HepG2 (cell line): ENCODE data around the gene CCDC85C. TPM values are rescaled to one million over a fixed set of nuclear protein-coding genes. Genes with fewer than 3 reads are reported as not detected.

Experiments used
- ARID2 ChIP-seq: sonication (generic); formaldehyde crosslinking; IDR thresholded peaks from 2 replicates; pipeline ENCODE4 v1.8.1; 2022; ENCODE audit warnings: mild to moderate bottlenecking, missing genetic modification reagents, borderline replicate concordance
- BHLHE40 ChIP-seq: IDR thresholded peaks from 2 replicates; pipeline ENCODE4 v1.6.1; 2011; ENCODE audit warnings: low read length, improper control_type of control experiment
- CAMTA2 ChIP-seq: sonication (generic); formaldehyde crosslinking; IDR thresholded peaks from 2 replicates; pipeline ENCODE4 v1.4.0; 2020; ENCODE audit warnings: mild to moderate bottlenecking, missing genetic modification reagents, borderline replicate concordance
- CC2D1A ChIP-seq: sonication (generic); formaldehyde crosslinking; IDR thresholded peaks from 2 replicates; pipeline ENCODE4 v1.8.1; 2023; ENCODE audit warnings: mild to moderate bottlenecking, missing genetic modification reagents
- DNMT1 ChIP-seq: sonication (generic); formaldehyde crosslinking; IDR thresholded peaks from 2 replicates; pipeline ENCODE4 v1.5.1; 2020; ENCODE audit warnings: mild to moderate bottlenecking, missing genetic modification reagents
- KDM5B ChIP-seq: sonication (generic); formaldehyde crosslinking; IDR thresholded peaks from 2 replicates; pipeline ENCODE4 v1.4.0; 2020; ENCODE audit warnings: missing genetic modification reagents, mild to moderate bottlenecking, borderline replicate concordance
- MEF2D ChIP-seq: sonication (generic); formaldehyde crosslinking; IDR thresholded peaks from 2 replicates; pipeline ENCODE4 v1.5.1; 2020; ENCODE audit warnings: mild to moderate bottlenecking, missing genetic modification reagents
- RXRB ChIP-seq: IDR thresholded peaks from 2 replicates; pipeline ENCODE4 v1.6.1; 2016; ENCODE audit warnings: borderline replicate concordance, missing genetic modification reagents, missing compliant biosample characterization
- SAFB2 ChIP-seq: sonication (generic); formaldehyde crosslinking; IDR thresholded peaks from 2 replicates; pipeline ENCODE4 v1.5.1; 2020; ENCODE audit warnings: missing genetic modification reagents, low read depth, mild to moderate bottlenecking, borderline replicate concordance
- SKIL ChIP-seq: sonication (generic); formaldehyde crosslinking; IDR thresholded peaks from 2 replicates; pipeline ENCODE4 v1.8.0; 2022; ENCODE audit warnings: missing genetic modification reagents, mild to moderate bottlenecking, moderate library complexity, borderline replicate concordance
- SNAPC2 ChIP-seq: sonication (generic); formaldehyde crosslinking; IDR thresholded peaks from 2 replicates; pipeline ENCODE4 v1.8.1; 2022; ENCODE audit warnings: mild to moderate bottlenecking, missing genetic modification reagents
- TOE1 ChIP-seq: sonication (generic); formaldehyde crosslinking; IDR thresholded peaks from 2 replicates; pipeline ENCODE4 v1.4.0; 2020; ENCODE audit warnings: mild to moderate bottlenecking, missing genetic modification reagents
- TP53 ChIP-seq: sonication (generic); formaldehyde crosslinking; conservative IDR thresholded peaks from 2 replicates; pipeline ENCODE4 v1.4.0; 2020; ENCODE audit warnings: missing genetic modification reagents
- ZBTB8A ChIP-seq: sonication (generic); formaldehyde crosslinking; IDR thresholded peaks from 2 replicates; pipeline ENCODE4 v1.4.0; 2020; ENCODE audit warnings: mild to moderate bottlenecking, low read depth, missing genetic modification reagents, borderline replicate concordance
- ZNF3 ChIP-seq: IDR thresholded peaks from 2 replicates; pipeline ENCODE4 v1.7.0; 2017; ENCODE audit warnings: inconsistent platforms
- ZNF496 ChIP-seq: sonication (generic); formaldehyde crosslinking; IDR thresholded peaks from 2 replicates; pipeline ENCODE4 v1.8.1; 2023; ENCODE audit warnings: mild to moderate bottlenecking, moderate library complexity, missing genetic modification reagents; ENCODE audit not compliant: insufficient replicate concordance
- ZNF75D ChIP-seq: sonication (generic); formaldehyde crosslinking; IDR thresholded peaks from 2 replicates; pipeline ENCODE4 v1.8.1; 2023; ENCODE audit warnings: missing genetic modification reagents, mild to moderate bottlenecking, borderline replicate concordance
- ZNF800 ChIP-seq: sonication (generic); formaldehyde crosslinking; IDR thresholded peaks from 2 replicates; pipeline ENCODE4 v1.4.0; 2020; ENCODE audit warnings: missing genetic modification reagents
- ZSCAN5A ChIP-seq: sonication (generic); formaldehyde crosslinking; IDR thresholded peaks from 2 replicates; pipeline ENCODE4 v1.8.0; 2022; ENCODE audit warnings: mild to moderate bottlenecking, missing genetic modification reagents, borderline replicate concordance
- polyA plus RNA-seq, 8 experiments: library from polyadenylated mRNA; depleted of rRNA in 3 of 8; stranded (reverse) in 7 of 8; unstranded in 1 of 8; fragments of >200 nt; fragmentation: Illumina TruSeq in 4 of 8; extraction: Trizol in 4 of 8; gene quantifications; 2 replicates each; pipeline versions ENCODE4 v1.2.1 to v1.2.3, GENCODE V29; 2011 to 2016; ENCODE audit warnings: low read depth in 4 of 8, missing spikeins in 1 of 8, mixed read lengths in 1 of 8; ENCODE audit not compliant: insufficient read depth in 1 of 8
- total RNA-seq, 5 experiments: library from RNA; depleted of rRNA; stranded (reverse); fragments of >200 nt; fragmentation: Illumina TruSeq; extraction: Trizol; gene quantifications; 2 replicates each; pipeline ENCODE4 v1.2.3, GENCODE V29; 2016; ENCODE audit warnings: low read depth in 1 of 5

Gene CCDC85C
- total and polyA plus RNA-seq, 2 of the 13 experiments (the other 11 are each of a cell fraction or from before 2014, with no cell fraction given) = 18.8 to 43.8 TPM

- no peak for TF ChIP-seq ZNF800 (CRISPR knock-in tag)
- TF ChIP-seq RXRB (CRISPR knock-in tag) = peak; percentile 38; the same call in 1 of the 2 replicates
- TF ChIP-seq BHLHE40 = no peak
- TF ChIP-seq TOE1 (CRISPR knock-in tag) = no peak
- no peak for TF ChIP-seq CC2D1A (CRISPR knock-in tag)
- no peak for TF ChIP-seq SKIL (CRISPR knock-in tag)
- no peak for TF ChIP-seq SNAPC2 (CRISPR knock-in tag)
- TF ChIP-seq MEF2D = no peak
- TF ChIP-seq ZSCAN5A (CRISPR knock-in tag) = no peak
- no peak for TF ChIP-seq KDM5B (CRISPR knock-in tag)
- TF ChIP-seq CAMTA2 (CRISPR knock-in tag) = no peak
- no peak for TF ChIP-seq ZNF75D
- TF ChIP-seq SAFB2 (CRISPR knock-in tag) = no peak
- TF ChIP-seq ARID2 = no peak
- TF ChIP-seq ZNF496 = no peak
- TF ChIP-seq TP53 (CRISPR knock-in tag) = no peak
- TF ChIP-seq DNMT1 (CRISPR knock-in tag) = no peak
- no peak for TF ChIP-seq ZNF3 (CRISPR knock-in tag)
- TF ChIP-seq ZBTB8A (CRISPR knock-in tag) = no peak
Measured at GRCh38 chr14:99586054-99586760, 17.8 kb downstream of the CCDC85C start (continued).
